ENCODE data around the gene USP13.

USP13 gene

DNA sequence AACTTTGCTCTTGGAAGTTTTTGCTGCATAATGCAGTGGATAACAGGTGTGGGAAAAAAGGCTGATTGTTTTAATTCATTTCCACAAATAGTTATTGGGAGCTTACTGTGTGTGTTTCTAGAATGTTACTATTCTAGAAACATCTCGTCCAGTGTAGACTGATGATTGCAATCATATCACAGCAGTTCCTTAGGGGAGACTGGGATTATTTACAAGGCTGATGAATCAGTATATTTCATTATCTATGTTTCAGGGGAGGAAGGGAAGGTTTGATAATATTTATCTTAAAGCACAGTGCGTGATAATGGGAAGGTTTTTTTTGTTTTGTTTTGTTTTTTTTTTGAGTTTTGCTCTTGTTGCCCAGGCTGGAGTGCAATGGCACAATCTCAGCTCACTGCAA is 2.4 kb downstream of the USP13 start:
- H3K4me3 ChIP-seq (ENCODE audit: low read depth, low read length) = no peak overlapping the region
- TF ChIP-seq, protein P1, sequence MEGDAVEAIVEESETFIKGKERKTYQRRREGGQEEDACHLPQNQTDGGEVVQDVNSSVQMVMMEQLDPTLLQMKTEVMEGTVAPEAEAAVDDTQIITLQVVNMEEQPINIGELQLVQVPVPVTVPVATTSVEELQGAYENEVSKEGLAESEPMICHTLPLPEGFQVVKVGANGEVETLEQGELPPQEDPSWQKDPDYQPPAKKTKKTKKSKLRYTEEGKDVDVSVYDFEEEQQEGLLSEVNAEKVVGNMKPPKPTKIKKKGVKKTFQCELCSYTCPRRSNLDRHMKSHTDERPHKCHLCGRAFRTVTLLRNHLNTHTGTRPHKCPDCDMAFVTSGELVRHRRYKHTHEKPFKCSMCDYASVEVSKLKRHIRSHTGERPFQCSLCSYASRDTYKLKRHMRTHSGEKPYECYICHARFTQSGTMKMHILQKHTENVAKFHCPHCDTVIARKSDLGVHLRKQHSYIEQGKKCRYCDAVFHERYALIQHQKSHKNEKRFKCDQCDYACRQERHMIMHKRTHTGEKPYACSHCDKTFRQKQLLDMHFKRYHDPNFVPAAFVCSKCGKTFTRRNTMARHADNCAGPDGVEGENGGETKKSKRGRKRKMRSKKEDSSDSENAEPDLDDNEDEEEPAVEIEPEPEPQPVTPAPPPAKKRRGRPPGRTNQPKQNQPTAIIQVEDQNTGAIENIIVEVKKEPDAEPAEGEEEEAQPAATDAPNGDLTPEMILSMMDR (IDR thresholded peaks at IDR 0.05; ENCODE audit: control insufficient read depth, extremely low read depth, insufficient read depth) = no peak
- no peak for DNase-seq (ENCODE audit: low read depth)

DNA sequence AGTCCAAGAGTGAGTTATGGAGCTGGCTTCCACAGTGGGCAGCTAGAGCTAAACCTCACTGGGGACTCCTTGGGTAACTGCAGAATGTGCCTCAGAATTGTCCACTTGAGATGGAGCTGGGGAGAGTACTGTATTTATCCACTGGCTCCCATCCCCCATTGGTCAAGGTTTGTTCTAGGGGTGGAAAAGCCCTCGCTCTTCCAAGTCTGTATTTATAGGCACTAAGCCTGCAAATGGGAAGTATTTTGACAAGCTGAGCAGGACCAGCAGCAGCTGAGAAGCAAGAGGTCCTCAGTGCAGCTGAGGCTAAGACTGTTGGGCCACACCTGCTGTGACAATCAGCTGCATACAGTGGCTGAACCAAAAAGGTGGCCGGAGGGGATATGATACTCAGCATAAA is 5.8 kb downstream of the USP13 start:
- no peak for DNase-seq (ENCODE audit: low read depth)
- TF ChIP-seq, protein P1 (IDR thresholded peaks at IDR 0.05; ENCODE audit: control insufficient read depth, extremely low read depth, insufficient read depth) = no peak
- no peak overlapping the region for H3K4me3 ChIP-seq (ENCODE audit: low read depth, low read length)

DNA sequence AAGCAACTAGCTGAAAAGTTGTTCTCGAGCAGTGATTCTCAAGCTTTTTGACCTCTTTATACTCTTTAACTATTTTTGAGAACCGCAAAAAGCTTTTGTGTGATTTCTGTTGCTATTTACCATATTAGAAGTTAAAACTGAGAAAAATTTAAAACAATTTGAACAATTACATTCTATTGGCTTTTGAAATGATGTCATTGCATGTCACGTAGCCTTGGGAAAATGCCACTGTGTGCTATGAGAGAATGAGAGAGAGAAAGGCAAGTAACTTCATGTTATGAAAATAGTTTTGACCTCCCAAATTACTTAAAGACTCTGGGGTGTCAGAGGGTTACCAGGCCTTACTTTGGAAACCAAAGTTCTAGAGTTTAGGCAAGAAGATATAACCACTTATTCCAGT is 8.0 kb downstream of the USP13 start:
- no peak for DNase-seq (ENCODE audit: low read depth)
- TF ChIP-seq, protein P1 (IDR thresholded peaks at IDR 0.05; ENCODE audit: control insufficient read depth, extremely low read depth, insufficient read depth) = no peak
- no peak overlapping the region for H3K4me3 ChIP-seq (ENCODE audit: low read depth, low read length)

DNA sequence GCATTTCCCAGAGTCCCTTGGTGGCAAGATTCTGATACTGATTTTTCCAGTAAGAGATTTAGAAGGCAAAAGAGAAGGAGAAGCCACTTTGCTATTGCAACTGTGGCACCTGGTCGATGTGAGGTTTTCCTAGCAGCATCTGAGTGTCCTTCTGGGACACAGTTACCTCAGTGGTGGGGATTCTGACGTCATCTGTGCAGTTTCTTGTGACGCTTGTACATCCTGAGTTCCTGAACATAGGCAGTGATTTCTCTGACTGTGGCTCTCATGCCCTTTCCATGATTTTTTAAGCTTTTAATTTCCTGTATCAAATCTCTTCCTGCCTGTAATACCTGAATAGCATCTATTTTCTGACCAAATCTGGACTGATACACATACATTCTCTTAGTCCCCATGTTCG is 8.9 kb downstream of the USP13 start:
- TF ChIP-seq, protein P1 (IDR thresholded peaks at IDR 0.05; ENCODE audit: control insufficient read depth, extremely low read depth, insufficient read depth) = no peak
- DNase-seq (ENCODE audit: low read depth) = no peak
- no peak overlapping the region for H3K4me3 ChIP-seq (ENCODE audit: low read depth, low read length)

DNA sequence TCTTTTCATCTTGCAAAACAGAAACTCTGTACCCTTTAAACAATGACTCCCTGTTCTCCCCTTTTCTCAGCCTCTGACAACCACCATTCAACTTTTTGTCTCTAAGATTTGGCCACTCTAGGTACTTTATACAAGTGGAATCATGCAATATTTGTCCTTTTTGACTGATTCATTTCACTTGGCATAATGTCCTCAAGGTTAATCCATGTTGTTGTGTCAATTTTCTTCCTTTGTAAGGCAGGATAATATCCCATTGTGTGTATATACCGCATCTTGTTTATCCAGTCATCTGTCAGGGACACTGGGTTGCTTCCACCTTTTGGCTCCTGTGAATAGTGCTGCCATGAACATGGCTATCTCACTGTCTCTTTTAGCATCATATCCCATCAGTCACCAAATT is 10.3 kb downstream of the USP13 start:
- TF ChIP-seq, protein P1 (IDR thresholded peaks at IDR 0.05; ENCODE audit: control insufficient read depth, extremely low read depth, insufficient read depth) = no peak
- no peak overlapping the region for H3K4me3 ChIP-seq (ENCODE audit: low read depth, low read length)
- DNase-seq (ENCODE audit: low read depth) = no peak

DNA sequence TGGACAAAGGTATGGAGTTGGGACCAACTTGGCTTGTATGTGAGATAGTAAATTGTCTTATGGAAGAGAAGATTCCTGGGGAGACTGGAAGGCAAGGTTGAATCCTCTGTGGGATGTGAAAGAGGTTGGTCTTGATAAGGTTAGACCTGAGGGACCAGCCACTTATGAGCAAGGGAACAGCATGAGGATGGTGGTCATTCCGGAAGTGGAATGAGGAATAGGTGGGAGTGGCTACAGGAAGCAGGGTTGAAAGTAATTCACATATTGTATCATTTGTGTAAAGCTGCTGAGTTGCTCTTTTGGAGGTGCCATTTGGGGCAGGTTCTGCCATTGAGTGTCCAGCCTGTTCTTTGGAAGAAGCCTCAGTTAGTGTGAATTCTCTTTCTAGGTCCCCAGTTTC is 13.2 kb downstream of the USP13 start:
- TF ChIP-seq, protein P1 (IDR thresholded peaks at IDR 0.05; ENCODE audit: control insufficient read depth, extremely low read depth, insufficient read depth) = no peak
- no peak for DNase-seq (ENCODE audit: low read depth)

DNA sequence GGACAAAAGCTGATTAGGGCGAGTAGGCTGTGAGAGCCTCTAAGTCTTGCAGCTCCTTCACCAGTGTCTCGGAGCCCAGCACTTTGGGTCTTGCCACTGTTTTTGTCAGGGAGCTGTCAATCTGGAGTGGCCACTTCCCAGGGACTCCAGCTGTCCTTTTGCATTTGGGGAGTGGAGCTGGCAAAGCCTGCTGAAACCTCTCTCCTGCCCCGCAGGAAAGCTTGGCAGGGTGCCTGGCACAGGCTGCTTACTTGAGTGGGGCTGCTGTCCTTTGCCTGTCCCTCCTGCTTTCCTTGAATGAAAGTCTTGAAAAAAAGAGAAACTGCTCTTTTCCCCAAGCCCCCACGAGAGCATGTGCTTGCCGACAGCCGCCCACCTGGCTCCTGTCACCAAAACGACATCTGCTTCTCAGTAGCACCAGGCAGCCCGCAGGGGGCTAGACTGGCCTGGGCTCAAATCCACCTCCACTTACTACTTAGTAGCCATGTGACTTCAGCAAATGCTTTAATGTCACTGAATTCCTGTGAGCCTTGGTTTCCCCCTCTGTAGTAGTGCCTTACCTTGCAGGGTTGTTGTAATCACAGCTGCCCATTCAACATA is 13.7 kb downstream of the USP13 start:
- DNase-seq (ENCODE audit: low read depth) = no peak
- no peak overlapping the region for H3K4me3 ChIP-seq (ENCODE audit: low read depth, low read length)
- TF ChIP-seq, protein P1 (IDR thresholded peaks at IDR 0.05; ENCODE audit: control insufficient read depth, extremely low read depth, insufficient read depth) = no peak

More for the DNA sequence above, 13.2 kb downstream of the USP13 start:
- no peak overlapping the region for H3K4me3 ChIP-seq (ENCODE audit: low read depth, low read length)
